Measurements from ENCODE around the gene MICA. TPM values are rescaled to one million over a fixed set of nuclear protein-coding genes. Genes with fewer than 3 reads are reported as not detected.

MICA gene
- total RNA-seq, 2 donors from 2014 or later: 15.0 to 16.4 TPM

- TF ChIP-seq, protein P1, sequence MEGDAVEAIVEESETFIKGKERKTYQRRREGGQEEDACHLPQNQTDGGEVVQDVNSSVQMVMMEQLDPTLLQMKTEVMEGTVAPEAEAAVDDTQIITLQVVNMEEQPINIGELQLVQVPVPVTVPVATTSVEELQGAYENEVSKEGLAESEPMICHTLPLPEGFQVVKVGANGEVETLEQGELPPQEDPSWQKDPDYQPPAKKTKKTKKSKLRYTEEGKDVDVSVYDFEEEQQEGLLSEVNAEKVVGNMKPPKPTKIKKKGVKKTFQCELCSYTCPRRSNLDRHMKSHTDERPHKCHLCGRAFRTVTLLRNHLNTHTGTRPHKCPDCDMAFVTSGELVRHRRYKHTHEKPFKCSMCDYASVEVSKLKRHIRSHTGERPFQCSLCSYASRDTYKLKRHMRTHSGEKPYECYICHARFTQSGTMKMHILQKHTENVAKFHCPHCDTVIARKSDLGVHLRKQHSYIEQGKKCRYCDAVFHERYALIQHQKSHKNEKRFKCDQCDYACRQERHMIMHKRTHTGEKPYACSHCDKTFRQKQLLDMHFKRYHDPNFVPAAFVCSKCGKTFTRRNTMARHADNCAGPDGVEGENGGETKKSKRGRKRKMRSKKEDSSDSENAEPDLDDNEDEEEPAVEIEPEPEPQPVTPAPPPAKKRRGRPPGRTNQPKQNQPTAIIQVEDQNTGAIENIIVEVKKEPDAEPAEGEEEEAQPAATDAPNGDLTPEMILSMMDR (IDR thresholded peaks at IDR 0.05): no peak
- no peaks in the 10 kb centered on the region for H3K27me3 ChIP-seq (replicated peaks; ENCODE audit: insufficient read depth)
- no peak for DNase-seq (ENCODE audit: low spot score)
- H3K4me3 ChIP-seq: no peak overlapping the region
- H3K4me1 ChIP-seq (ENCODE audit: control insufficient read depth in 1 of 2, low read depth in 2 of 2): no peaks in the 10 kb centered on the region
- no peaks in the 10 kb centered on the region for H3K36me3 ChIP-seq
- no peak overlapping the region for H3K27ac ChIP-seq
- H3K9me3 ChIP-seq: no peaks in the 10 kb centered on the region
- no peak for ATAC-seq (ENCODE audit: insufficient number of reproducible peaks, low FRiP score, low read depth)
Observed at GRCh38 chr6:31379850-31380249, 23.5 kb upstream of the MICA start.

DNA sequence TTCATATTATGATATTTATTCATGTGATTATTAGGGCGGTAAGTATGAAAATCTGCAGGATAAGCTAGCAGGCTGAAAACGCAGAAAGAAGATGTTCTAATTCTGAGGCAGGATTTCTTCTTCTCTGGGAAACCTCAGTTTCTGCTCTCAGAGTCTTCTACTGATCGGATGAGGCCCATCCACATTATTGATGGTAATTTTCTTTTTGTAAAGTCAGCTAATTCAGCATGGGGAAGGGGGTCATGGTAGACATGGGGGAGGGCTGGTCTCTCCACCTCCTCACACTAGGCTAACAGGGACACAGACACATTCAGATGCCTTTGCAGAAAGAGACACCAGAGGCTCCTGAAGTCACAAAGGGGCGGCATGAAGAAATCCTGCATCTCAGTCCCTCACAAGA, 21.7 kb upstream of the MICA start:
- Histone ChIP-seq H3K4me3 (no peak overlapping the region), H3K36me3 (no peaks in the 10 kb centered on the region), H3K9me3 (no peaks in the 10 kb centered on the region), H3K4me1 (ENCODE audit: control insufficient read depth in 1 of 2, low read depth in 2 of 2) (no peaks in the 10 kb centered on the region), H3K27me3 (replicated peaks; ENCODE audit: insufficient read depth) (no peaks in the 10 kb centered on the region), H3K27ac (no peak overlapping the region)
- TF ChIP-seq, protein P1 (IDR thresholded peaks at IDR 0.05): no peak
- ATAC-seq (ENCODE audit: insufficient number of reproducible peaks, low FRiP score, low read depth) (no peak), DNase-seq (ENCODE audit: low spot score) (no peak)

- H3K27me3 ChIP-seq (replicated peaks; ENCODE audit: insufficient read depth): no peaks in the 10 kb centered on the region
- H3K9me3 ChIP-seq: no peaks in the 10 kb centered on the region
- no peaks in the 10 kb centered on the region for H3K36me3 ChIP-seq
- no peak for DNase-seq (ENCODE audit: low spot score)
- TF ChIP-seq, protein P1 (IDR thresholded peaks at IDR 0.05): no peak
- no peaks in the 10 kb centered on the region for H3K4me1 ChIP-seq (ENCODE audit: control insufficient read depth in 1 of 2, low read depth in 2 of 2)
- no peak overlapping the region for H3K27ac ChIP-seq
- no peak for ATAC-seq (ENCODE audit: insufficient number of reproducible peaks, low FRiP score, low read depth)
- H3K4me3 ChIP-seq: no peak overlapping the region
Observed at GRCh38 chr6:31383149-31383548, 20.2 kb upstream of the MICA start.

DNA sequence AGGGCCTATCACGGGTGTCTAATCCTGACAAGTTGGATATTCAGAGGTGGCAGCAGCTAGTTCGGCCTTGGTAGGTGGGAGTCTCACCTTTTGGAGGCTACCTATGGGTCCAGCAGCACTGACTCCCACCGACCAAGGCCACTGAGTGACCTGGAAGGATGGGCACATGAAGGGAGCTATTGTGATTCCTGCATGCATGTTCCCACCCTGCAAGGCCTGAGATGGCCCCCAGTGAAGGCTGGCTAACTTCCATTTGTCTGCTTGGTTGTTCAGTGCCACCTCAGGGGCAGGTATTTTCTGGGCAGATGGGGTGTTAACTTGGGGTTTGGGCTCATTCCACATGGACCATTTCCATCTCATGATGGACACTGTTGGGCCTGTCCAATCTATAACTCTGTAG, 18.4 kb upstream of the MICA start:
- H3K4me3 ChIP-seq: no peak overlapping the region
- DNase-seq (ENCODE audit: low spot score) (no peak), ATAC-seq (ENCODE audit: insufficient number of reproducible peaks, low FRiP score, low read depth) (no peak)
- TF ChIP-seq, protein P1 (IDR thresholded peaks at IDR 0.05): no peak
- no peak overlapping the region for H3K27ac ChIP-seq
- no peaks in the 10 kb centered on the region for H3K9me3 ChIP-seq
- no peaks in the 10 kb centered on the region for H3K27me3 ChIP-seq (replicated peaks; ENCODE audit: insufficient read depth)
- no peaks in the 10 kb centered on the region for H3K36me3 ChIP-seq
- H3K4me1 ChIP-seq (ENCODE audit: control insufficient read depth in 1 of 2, low read depth in 2 of 2): no peaks in the 10 kb centered on the region

- ATAC-seq (ENCODE audit: insufficient number of reproducible peaks, low FRiP score, low read depth): no peak
- Histone ChIP-seq H3K36me3 (no peaks in the 10 kb centered on the region), H3K27me3 (replicated peaks; ENCODE audit: insufficient read depth) (no peaks in the 10 kb centered on the region), H3K4me3 (no peak overlapping the region), H3K27ac (no peak overlapping the region), H3K4me1 (ENCODE audit: control insufficient read depth in 1 of 2, low read depth in 2 of 2) (no peaks in the 10 kb centered on the region), H3K9me3 (no peaks in the 10 kb centered on the region)
- DNase-seq (ENCODE audit: low spot score): no peak
- TF ChIP-seq, protein P1 (IDR thresholded peaks at IDR 0.05): no peak
Observed at GRCh38 chr6:31386099-31386498, 17.3 kb upstream of the MICA start.

Measured in thoracic aorta (tissue), 2 donors.